T-cell (primary cell): ENCODE data around the gene ADAMTS13. TPM values are rescaled to one million over a fixed set of nuclear protein-coding genes. Genes with fewer than 3 reads are reported as not detected.
"Not testable (repeated sequence)": the region's sequence is repeated elsewhere in the genome, so short reads cannot be mapped to it uniquely, and the experiment has no call there.

Experiments used
- ATAC-seq, 4 experiments: fragments of 200-7000 bp in 3 of 4; fragments of 150-1000 bp in 1 of 4; cut with Tn5 transposase; replicated peaks in 1 of 4; 1 replicate in 3 of 4; 2 replicates in 1 of 4; pipeline ENCODE4 v1.10.0; 2021; ENCODE audit warnings: moderate library complexity in 3 of 4, mild to moderate bottlenecking in 2 of 4, moderate number of reproducible peaks in 1 of 4
- CTCF ChIA-PET, 2 donors: fragments of 300-600 bp; sonication (Branson Sonifier 250); formaldehyde crosslinking; loops; one replicate each; lab custom pipeline; 2022; ENCODE audit warnings: antibody characterized with exemption in 2 of 2; lab: Charles Lee
- POLR2A ChIA-PET, 2 donors: fragments of 300-600 bp; sonication (Branson Sonifier 250); formaldehyde crosslinking; loops; one replicate each; lab custom pipeline; 2022; ENCODE audit warnings: antibody characterized with exemption in 2 of 2; lab: Charles Lee
- DNase-seq, 35 experiments: peaks; one replicate each; pipeline versions ENCODE4 v3.0.0 to v3.0.0-alpha.2; 2013 to 2023
- H3K27ac ChIP-seq: one replicate; pipeline ENCODE4 v1.5.1; 2013; ENCODE audit warnings: low read length
- H3K27me3 ChIP-seq, 2 experiments: replicated peaks in 1 of 2; 1 replicate in 1 of 2; 2 replicates in 1 of 2; pipeline versions ENCODE4 v1.6.1 to v1.7.0; 2013; ENCODE audit warnings: low read length in 1 of 2, mixed read lengths in 1 of 2; ENCODE audit not compliant: control insufficient read depth in 2 of 2, insufficient read depth in 2 of 2; ENCODE audit errors: extremely low read depth in 1 of 2
- H3K36me3 ChIP-seq, 2 donors: 1 replicate in 1 of 2; 2 replicates in 1 of 2; pipeline versions ENCODE4 v1.6.1 to v1.7.0; 2013; ENCODE audit warnings: low read length in 1 of 2; ENCODE audit not compliant: control insufficient read depth in 2 of 2, insufficient read depth in 1 of 2; ENCODE audit errors: extremely low read depth in 1 of 2
- H3K4me1 ChIP-seq, 2 experiments: 1 replicate in 1 of 2; 2 replicates in 1 of 2; pipeline versions ENCODE4 v1.6.1 to v1.7.0; 2013; ENCODE audit warnings: low read length in 2 of 2, mixed read lengths in 1 of 2; ENCODE audit not compliant: insufficient read depth in 2 of 2, control insufficient read depth in 1 of 2; ENCODE audit errors: extremely low read depth in 1 of 2
- H3K4me3 ChIP-seq, 2 donors: 1 replicate in 1 of 2; 2 replicates in 1 of 2; pipeline versions ENCODE4 v1.5.1 to v1.7.0; 2013; ENCODE audit warnings: mild to moderate bottlenecking in 2 of 2, low read length in 1 of 2, moderate library complexity in 1 of 2; ENCODE audit not compliant: control insufficient read depth in 1 of 2; ENCODE audit errors: extremely low read depth in 1 of 2
- H3K9me3 ChIP-seq: 2 replicates; pipeline ENCODE4 v1.7.0; 2013
- H3K27ac Mint-ChIP-seq, 2 donors: one replicate each; pipeline ENCODE4 v1.8.0; 2020 to 2021; ENCODE audit warnings: mild to moderate bottlenecking in 2 of 2, mixed read lengths in 2 of 2
- H3K27me3 Mint-ChIP-seq, 2 donors: one replicate each; pipeline ENCODE4 v1.8.0; 2021 to 2022; ENCODE audit warnings: mixed read lengths in 2 of 2
- H3K36me3 Mint-ChIP-seq: one replicate; pipeline ENCODE4 v1.8.0; 2021; ENCODE audit warnings: mixed read lengths
- H3K4me1 Mint-ChIP-seq, 3 donors: one replicate each; pipeline ENCODE4 v1.8.0; 2020 to 2022; ENCODE audit warnings: mixed read lengths in 3 of 3, mild to moderate bottlenecking in 1 of 3
- H3K4me3 Mint-ChIP-seq, 3 donors: one replicate each; pipeline ENCODE4 v1.8.0; 2020 to 2022; ENCODE audit warnings: mild to moderate bottlenecking in 3 of 3, mixed read lengths in 3 of 3, moderate library complexity in 3 of 3
- H3K9me3 Mint-ChIP-seq, 3 donors: one replicate each; pipeline ENCODE4 v1.8.0; 2020 to 2022; ENCODE audit warnings: mixed read lengths in 3 of 3
- WGBS: methylation state at CpG from one replicate; pipeline ENCODE4 v1.1.5; 2013; ENCODE audit warnings: missing lambda C conversion rate; ENCODE audit not compliant: insufficient coverage; 5-methylcytosine and 5-hydroxymethylcytosine counted together
- total RNA-seq, 35 experiments: library from RNA in 6 of 35; stranded (reverse) in 6 of 35; fragments of 120-200 nt in 1 of 35; gene quantifications; one replicate each; pipeline versions ENCODE4 v1.2.1 to v1.2.4 and lab custom pipeline; 2013 to 2026

The ADAMTS13 gene
- total RNA-seq, 5 donors from 2014 or later (not counting 1 experiment from before 2014, with no cell fraction given) = 1.3 to 3.3 (median 2.4) TPM

- H3K9me3 ChIP-seq = no peaks in the 10 kb centered on the region
- Mint-ChIP-seq H3K4me1 (no peaks in the 10 kb centered on the region), H3K9me3 (no peaks in the 10 kb centered on the region), H3K4me3 (no peak overlapping the region), H3K27ac (no peak overlapping the region), H3K36me3 (no peaks in the 10 kb centered on the region), H3K27me3 (peaks cover 0 to 14% of the 10 kb centered on the region in 2 donors)
- DNase-seq = no peak
- POLR2A ChIA-PET = no interaction called here
- H3K27ac ChIP-seq = no peak overlapping the region
- no peaks in the 10 kb centered on the region for H3K36me3 ChIP-seq
- CTCF ChIA-PET = no interaction called here
- peaks cover 0 to 42% of the 10 kb centered on the region in 2 experiments for H3K27me3 ChIP-seq
- H3K4me3 ChIP-seq = no peak overlapping the region
- WGBS = 90% methylated on average over 6 of the region's 7 CpGs
- H3K4me1 ChIP-seq = no peaks in the 10 kb centered on the region
- no peak for ATAC-seq
These were observed 31.5 kb upstream of the ADAMTS13 start for GRCh38 chr9:133390713-133391112.

- H3K9me3 ChIP-seq, H3K9me3 Mint-ChIP-seq, H3K4me1 ChIP-seq, H3K4me3 Mint-ChIP-seq, CTCF ChIA-PET, H3K36me3 ChIP-seq, H3K4me1 Mint-ChIP-seq, DNase-seq, H3K36me3 Mint-ChIP-seq, H3K27ac ChIP-seq, POLR2A ChIA-PET, H3K27ac Mint-ChIP-seq, H3K4me3 ChIP-seq, ATAC-seq: not testable (repeated sequence)
- H3K27me3 ChIP-seq = peaks cover 0 to 42% of the 10 kb centered on the region in 2 experiments
- H3K27me3 Mint-ChIP-seq = peaks cover 0 to 14% of the 10 kb centered on the region in 2 donors
- no CpG with 5 or more reads among the region's 4 CpGs for WGBS
These were observed 30.7 kb upstream of the ADAMTS13 start for GRCh38 chr9:133391449-133391848.

- ATAC-seq, H3K27ac ChIP-seq, H3K27ac Mint-ChIP-seq, H3K36me3 ChIP-seq, H3K36me3 Mint-ChIP-seq, CTCF ChIA-PET, H3K4me3 Mint-ChIP-seq, H3K4me1 ChIP-seq, H3K9me3 ChIP-seq, H3K4me3 ChIP-seq, H3K9me3 Mint-ChIP-seq, POLR2A ChIA-PET, DNase-seq, H3K4me1 Mint-ChIP-seq: not testable (repeated sequence)
- WGBS = no CpG with 5 or more reads among the region's 3 CpGs
- H3K27me3 Mint-ChIP-seq = peaks cover 0 to 14% of the 10 kb centered on the region in 2 donors
- H3K27me3 ChIP-seq = peaks cover 0 to 42% of the 10 kb centered on the region in 2 experiments
These were observed 29.9 kb upstream of the ADAMTS13 start for GRCh38 chr9:133392308-133392707.

GRCh38 chr9:133393399-133393798 lies 28.8 kb upstream of the ADAMTS13 start:
- Histone ChIP-seq H3K9me3 (no peaks in the 10 kb centered on the region), H3K36me3 (no peaks in the 10 kb centered on the region), H3K4me3 (no peak overlapping the region), H3K4me1 (no peaks in the 10 kb centered on the region), H3K27me3 (peaks cover 0 to 42% of the 10 kb centered on the region in 2 experiments), H3K27ac (no peak overlapping the region)
- H3K4me1 Mint-ChIP-seq = no peaks in the 10 kb centered on the region
- ChIA-PET POLR2A (no interaction called here), CTCF (no interaction called here)
- H3K27me3 Mint-ChIP-seq = peaks cover 0 to 14% of the 10 kb centered on the region in 2 donors
- no peak for ATAC-seq
- H3K4me3 Mint-ChIP-seq = no peak overlapping the region
- H3K36me3 Mint-ChIP-seq = no peaks in the 10 kb centered on the region
- no peak overlapping the region for H3K27ac Mint-ChIP-seq
- no peaks in the 10 kb centered on the region for H3K9me3 Mint-ChIP-seq
- no peak for DNase-seq
- WGBS = 95% methylated on average over 3 of the region's 3 CpGs

- no peak for DNase-seq
- Histone ChIP-seq H3K9me3 (no peaks in the 10 kb centered on the region), H3K4me3 (no peak overlapping the region), H3K36me3 (no peaks in the 10 kb centered on the region), H3K4me1 (no peaks in the 10 kb centered on the region), H3K27me3 (peaks cover 0 to 31% of the 10 kb centered on the region in 2 experiments), H3K27ac (no peak overlapping the region)
- 50% methylated on average over 5 of the region's 8 CpGs for WGBS
- ATAC-seq = no peak
- Mint-ChIP-seq H3K4me1 (no peaks in the 10 kb centered on the region), H3K4me3 (no peak overlapping the region), H3K36me3 (no peaks in the 10 kb centered on the region), H3K27me3 (peaks cover 0 to 10% of the 10 kb centered on the region in 2 donors), H3K9me3 (no peaks in the 10 kb centered on the region), H3K27ac (no peak overlapping the region)
- POLR2A ChIA-PET = no interaction called here
- CTCF ChIA-PET = no interaction called here
These were observed 27.4 kb upstream of the ADAMTS13 start for GRCh38 chr9:133394687-133395271.

GRCh38 chr9:133396952-133397351 lies 25.2 kb upstream of the ADAMTS13 start:
- H3K4me3 Mint-ChIP-seq = no peak overlapping the region
- POLR2A ChIA-PET = no interaction called here
- Histone ChIP-seq H3K27me3 (peaks cover 0 to 19% of the 10 kb centered on the region in 2 experiments), H3K27ac (no peak overlapping the region), H3K4me1 (peaks cover 0 to 6% of the 10 kb centered on the region in 2 experiments), H3K9me3 (no peaks in the 10 kb centered on the region), H3K4me3 (no peak overlapping the region), H3K36me3 (no peaks in the 10 kb centered on the region)
- no peak for ATAC-seq
- H3K27me3 Mint-ChIP-seq = no peaks in the 10 kb centered on the region
- WGBS = 48% methylated on average over 14 of the region's 14 CpGs
- no peaks in the 10 kb centered on the region for H3K4me1 Mint-ChIP-seq
- CTCF ChIA-PET = no interaction called here
- no peak overlapping the region for H3K27ac Mint-ChIP-seq
- H3K36me3 Mint-ChIP-seq = no peaks in the 10 kb centered on the region
- H3K9me3 Mint-ChIP-seq = no peaks in the 10 kb centered on the region
- DNase-seq = no peak
